AG09309 (cell line): Measurements from ENCODE around the gene ERVK3-1.

Experiments used
- DNase-seq: peaks from one replicate; pipeline ENCODE4 v3.0.0-alpha.2; 2010; ENCODE audit warnings: low read depth
- H3K4me3 ChIP-seq: 2 replicates; pipeline ENCODE4 v1.5.1; 2011; ENCODE audit warnings: mild to moderate bottlenecking, low read depth, low read length, moderate library complexity; ENCODE audit not compliant: control insufficient read depth
- CTCF ChIP-seq: IDR thresholded peaks from 2 replicates; pipeline ENCODE4 v1.5.1; 2011; ENCODE audit warnings: mild to moderate bottlenecking, low read depth, low read length, inconsistent platforms; ENCODE audit not compliant: insufficient read depth, control insufficient read depth; ENCODE audit errors: missing control alignments

Gene ERVK3-1

GRCh38 chr19:58357481-58358145, 52.4 kb downstream of the ERVK3-1 start:
- no peak for TF ChIP-seq CTCF
- no peak overlapping the region for H3K4me3 ChIP-seq
- no peak for DNase-seq

- H3K4me3 ChIP-seq: peak overlapping the region; percentile 72
- peak; percentile 10 for TF ChIP-seq CTCF
These were observed 56.7 kb downstream of the ERVK3-1 start for GRCh38 chr19:58361900-58362271.

GRCh38 chr19:58362272-58362994, 57.3 kb downstream of the ERVK3-1 start, which contains the start of gene ZNF497:
TSS of gene ZNF497 (minus strand) at chr19:58362751. CDS start at chr19:58357635, 5,116 bp downstream.
- no peak for TF ChIP-seq CTCF
- H3K4me3 ChIP-seq: peak within 1 kb of the TSS; percentile 72
- peak; percentile 79 for DNase-seq

More at GRCh38 chr19:58361900-58362271, 56.7 kb downstream of the ERVK3-1 start:
- DNase-seq: no peak

GRCh38 chr19:58364146-58364545, 59.0 kb downstream of the ERVK3-1 start:
- no peak for TF ChIP-seq CTCF
- DNase-seq: no peak
- H3K4me3 ChIP-seq: no peak overlapping the region
